CD4-positive, alpha-beta T cell (primary cell): ENCODE measurements around the gene WDR90. TPM values are rescaled to one million over a fixed set of nuclear protein-coding genes. Genes with fewer than 3 reads are reported as not detected.

ENCODE experiments used
- ATAC-seq: fragments of 200-7000 bp; cut with Tn5 transposase; one replicate; pipeline ENCODE4 v1.10.0; 2022; ENCODE audit warnings: mild to moderate bottlenecking; ENCODE audit not compliant: poor library complexity
- CTCF ChIA-PET: fragments of 350-600 bp; sonication (Branson Sonifier 250); formaldehyde crosslinking; loops from one replicate; lab custom pipeline; 2021; ENCODE audit warnings: antibody characterized with exemption, inconsistent platforms; lab: Charles Lee
- POLR2A ChIA-PET: fragments of 350-600 bp; sonication (Branson Sonifier 250); formaldehyde crosslinking; loops from one replicate; lab custom pipeline; 2021; ENCODE audit warnings: antibody characterized with exemption, inconsistent platforms; lab: Charles Lee
- DNase-seq, 14 experiments: peaks; one replicate each; pipeline ENCODE4 v3.0.0-alpha.2; 2013 to 2020; ENCODE audit warnings: mixed read lengths in 2 of 14
- H3K27ac ChIP-seq, 2 donors: one replicate each; pipeline versions ENCODE4 v1.5.1 to v1.7.0; 2013; ENCODE audit warnings: low read length in 2 of 2, low read depth in 1 of 2, mild to moderate bottlenecking in 1 of 2
- H3K27me3 ChIP-seq, 2 experiments: 1 replicate in 1 of 2; 2 replicates in 1 of 2; pipeline versions ENCODE4 v1.6.1 to v1.7.0; 2013; ENCODE audit warnings: low read length in 2 of 2, control low read depth in 1 of 2, mild to moderate bottlenecking in 1 of 2, moderate library complexity in 1 of 2; ENCODE audit not compliant: insufficient read depth in 2 of 2, control insufficient read depth in 1 of 2
- H3K36me3 ChIP-seq: one replicate; pipeline ENCODE4 v1.6.1; 2013; ENCODE audit warnings: low read length, control low read depth; ENCODE audit not compliant: insufficient read depth
- H3K4me1 ChIP-seq: one replicate; pipeline ENCODE4 v1.6.1; 2013; ENCODE audit warnings: low read length, control low read depth; ENCODE audit not compliant: insufficient read depth
- H3K4me3 ChIP-seq: one replicate; pipeline ENCODE4 v1.5.1; 2013; ENCODE audit warnings: mild to moderate bottlenecking, low read length, moderate library complexity
- H3K9me3 ChIP-seq, 2 experiments: 1 replicate in 1 of 2; 2 replicates in 1 of 2; pipeline versions ENCODE4 v1.6.1 to v1.7.0; 2013; ENCODE audit warnings: low read length in 2 of 2, mild to moderate bottlenecking in 2 of 2, control low read depth in 1 of 2, moderate library complexity in 1 of 2; ENCODE audit not compliant: control insufficient read depth in 1 of 2, insufficient read depth in 1 of 2
- H3K27ac Mint-ChIP-seq: one replicate; pipeline ENCODE4 v1.8.0; 2020; ENCODE audit warnings: mixed read lengths
- H3K27me3 Mint-ChIP-seq: one replicate; pipeline ENCODE4 v1.8.0; 2021; ENCODE audit warnings: mixed read lengths
- H3K36me3 Mint-ChIP-seq: one replicate; pipeline ENCODE4 v1.8.0; 2021; ENCODE audit warnings: low read depth, mixed read lengths
- H3K4me1 Mint-ChIP-seq: one replicate; pipeline ENCODE4 v1.8.0; 2021; ENCODE audit warnings: low read depth, mixed read lengths
- H3K4me3 Mint-ChIP-seq: one replicate; pipeline ENCODE4 v1.8.0; 2020; ENCODE audit warnings: mild to moderate bottlenecking, mixed read lengths
- H3K9me3 Mint-ChIP-seq: one replicate; pipeline ENCODE4 v1.8.0; 2020; ENCODE audit warnings: mixed read lengths
- CTCF ChIP-seq: fragments of 200-600 bp; IDR thresholded peaks from one replicate; pipeline ENCODE4 v1.8.0; 2022; ENCODE audit warnings: antibody characterized with exemption, mild to moderate bottlenecking
- intact Hi-C, 2 experiments: fragments of 100-400 bp; cut with DNase I in 1 of 2; cut with micrococcal nuclease in 1 of 2; formaldehyde crosslinking; loops; one replicate each; pipeline versions ENCODE4 v1.15.1 to v1.9.0; 2023 to 2025; cut with DNase I, micrococcal nuclease
- polyA plus RNA-seq, 2 donors: library from polyadenylated mRNA; unstranded; fragments of 120-200 nt; gene quantifications; one replicate each; pipeline ENCODE4 v1.2.1, GENCODE V29; 2013
- total RNA-seq, 174 experiments: library from RNA in 2 of 174; stranded (reverse) in 2 of 174; gene quantifications; one replicate each; pipeline ENCODE4 v1.2.3 and lab custom pipeline; 2021 to 2026

The WDR90 gene
- total RNA-seq (10 to 100 TPM in 1 of 2 experiments, 1 to 10 TPM in 1; 8.1 to 10.3 TPM), total RNA-seq (lab: John Stamatoyannopoulos, UW) (11.4 to 170 (median 29.2) reads per million in 172 experiments)
- polyA plus RNA-seq (2013, experiment 1 of 2) = 5.3 TPM
- 9.2 TPM for polyA plus RNA-seq (2013, experiment 2 of 2)

GRCh38 chr16:648781-649589, at the start of gene WDR90:
WDR90 (plus strand) TSS chr16:649365; CDS start chr16:649417, 52 bp downstream.
- intact Hi-C loops = no loop called here
- H3K4me1 Mint-ChIP-seq = no peaks in the 10 kb centered on the region

DNA sequence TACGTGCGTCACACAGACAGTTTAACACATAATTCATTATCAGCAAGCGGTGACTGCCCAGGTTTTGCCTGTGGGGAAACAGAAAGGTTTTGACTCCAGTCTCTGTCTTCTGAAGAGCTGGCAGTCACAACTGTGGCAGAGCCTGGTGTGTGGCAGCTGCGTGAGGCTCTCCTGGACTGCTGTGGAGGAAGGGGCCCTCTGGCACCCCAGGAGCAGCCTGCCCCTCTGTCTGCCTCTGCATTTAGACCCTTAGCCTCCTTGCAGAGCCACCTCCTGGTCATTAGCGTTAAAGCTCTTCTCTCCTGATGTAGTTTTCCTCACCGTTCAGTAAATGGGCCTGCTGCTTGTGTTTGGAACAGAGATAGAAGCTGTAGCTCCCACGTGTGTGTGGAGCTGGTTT, 48.4 kb upstream of the WDR90 start:
- ChIA-PET CTCF (interaction anchor here (1.1 kb wide), 1 partner anchor 22 kb away, joined by 4 read pairs; no protein-coding TSS in a partner anchor), POLR2A (no interaction called here)
- no peak for TF ChIP-seq CTCF
- no peak overlapping the region for H3K4me3 Mint-ChIP-seq
- H3K4me3 ChIP-seq = no peak overlapping the region
- DNase-seq (no peak), ATAC-seq (no peak)
- intact Hi-C loops = no loop called here
- no peaks in the 10 kb centered on the region for H3K27me3 Mint-ChIP-seq
- peaks cover 0 to 16% of the 10 kb centered on the region in 2 experiments for H3K9me3 ChIP-seq
- no peaks in the 10 kb centered on the region for H3K4me1 ChIP-seq
- H3K27ac ChIP-seq = no peak overlapping the region
- H3K27ac Mint-ChIP-seq = no peak overlapping the region
- H3K27me3 ChIP-seq = no peaks in the 10 kb centered on the region
- H3K9me3 Mint-ChIP-seq = no peaks in the 10 kb centered on the region
- peaks cover 13% of the 10 kb centered on the region for H3K4me1 Mint-ChIP-seq
- peaks cover 3% of the 10 kb centered on the region for H3K36me3 Mint-ChIP-seq
- peaks cover 5% of the 10 kb centered on the region for H3K36me3 ChIP-seq

More at GRCh38 chr16:648781-649589, at the start of gene WDR90:
- Mint-ChIP-seq H3K36me3 (no peaks in the 10 kb centered on the region), H3K9me3 (no peaks in the 10 kb centered on the region), H3K27ac (peak within 1 kb of the TSS; percentile 66), H3K4me3 (peak within 1 kb of the TSS; percentile 82), H3K27me3 (no peaks in the 10 kb centered on the region)
- Histone ChIP-seq H3K27ac (peak within 1 kb of the TSS; percentile 79 to 80), H3K27me3 (no peaks in the 10 kb centered on the region), H3K9me3 (no peaks in the 10 kb centered on the region), H3K36me3 (no peaks in the 10 kb centered on the region), H3K4me1 (peaks cover 29% of the 10 kb centered on the region), H3K4me3 (peak within 1 kb of the TSS; percentile 64)
- ChIA-PET CTCF (interaction anchor here (1.0 to 1.3 kb wide), 4 partner anchors 13 to 70 kb away, joined by 3 to 6 read pairs (median 4); partner anchors contain the start of gene METTL26), POLR2A (interaction anchor here (1.0 to 2.0 kb wide), 7 partner anchors 10 to 47 kb away, joined by 4 to 15 read pairs (median 5); partner anchors contain the start of genes METTL26, RHBDL1, STUB1 and WDR24)
- peak; percentile 97 for ATAC-seq
- TF ChIP-seq CTCF = no peak
- peak; percentile 83 to 96 (median 90) for DNase-seq

- H3K9me3 Mint-ChIP-seq = no peaks in the 10 kb centered on the region
- H3K36me3 Mint-ChIP-seq = peaks cover 3% of the 10 kb centered on the region
- ATAC-seq = no peak
- no peak for DNase-seq
- H3K4me1 Mint-ChIP-seq = peaks cover 13% of the 10 kb centered on the region
- no peak for TF ChIP-seq CTCF
- Histone ChIP-seq H3K4me3 (no peak overlapping the region), H3K27ac (no peak overlapping the region), H3K27me3 (no peaks in the 10 kb centered on the region), H3K36me3 (peaks cover 5% of the 10 kb centered on the region), H3K4me1 (no peaks in the 10 kb centered on the region), H3K9me3 (peaks cover 0 to 15% of the 10 kb centered on the region in 2 experiments)
- no peaks in the 10 kb centered on the region for H3K27me3 Mint-ChIP-seq
- intact Hi-C loops = no loop called here
- CTCF ChIA-PET = no interaction called here
- H3K27ac Mint-ChIP-seq = no peak overlapping the region
- H3K4me3 Mint-ChIP-seq = no peak overlapping the region
- POLR2A ChIA-PET = no interaction called here
These were observed 45.2 kb upstream of the WDR90 start for GRCh38 chr16:603933-604332.
